HG03469 (cell line): ENCODE data around the gene SLC9A7.

Experiments
- ATAC-seq: cut with Tn5 transposase; IDR thresholded peaks from one replicate; pipeline ENCODE4 v1.9.1; 2021; ENCODE audit warnings: mild to moderate bottlenecking, moderate library complexity, moderate number of reproducible peaks; ENCODE audit not compliant: unreplicated experiment

The SLC9A7 gene

GRCh38 chrX:46575586-46575985 lies 183.3 kb downstream of the SLC9A7 start:
- no peak for ATAC-seq

DNA sequence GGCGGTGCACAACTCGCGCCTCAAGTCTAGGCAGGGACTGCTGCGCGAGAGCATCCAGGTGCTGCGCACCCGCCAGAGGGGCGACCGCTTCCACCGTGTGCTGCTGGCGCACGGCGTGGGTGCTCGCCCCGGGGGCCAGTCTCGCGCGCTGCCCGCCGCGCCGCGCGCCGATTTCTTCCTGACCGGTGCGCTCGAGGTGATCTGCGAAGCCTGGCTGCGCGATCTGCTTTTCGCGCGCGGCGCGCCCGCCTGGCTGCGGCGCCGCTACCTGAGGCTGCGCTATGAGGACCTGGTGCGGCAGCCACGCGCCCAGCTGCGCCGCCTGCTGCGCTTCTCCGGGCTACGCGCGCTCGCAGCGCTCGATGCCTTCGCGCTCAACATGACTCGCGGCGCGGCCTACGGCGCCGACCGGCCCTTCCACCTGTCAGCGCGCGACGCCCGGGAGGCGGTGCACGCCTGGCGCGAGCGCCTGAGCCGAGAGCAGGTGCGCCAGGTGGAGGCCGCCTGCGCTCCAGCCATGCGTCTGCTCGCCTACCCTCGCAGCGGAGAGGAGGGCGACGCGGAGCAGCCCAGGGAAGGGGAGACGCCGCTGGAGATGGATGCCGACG lies 184.0 kb downstream of the SLC9A7 start:
- ATAC-seq: no peak

GRCh38 chrX:46573892-46574773 lies 184.8 kb downstream of the SLC9A7 start:
- no peak for ATAC-seq

DNA sequence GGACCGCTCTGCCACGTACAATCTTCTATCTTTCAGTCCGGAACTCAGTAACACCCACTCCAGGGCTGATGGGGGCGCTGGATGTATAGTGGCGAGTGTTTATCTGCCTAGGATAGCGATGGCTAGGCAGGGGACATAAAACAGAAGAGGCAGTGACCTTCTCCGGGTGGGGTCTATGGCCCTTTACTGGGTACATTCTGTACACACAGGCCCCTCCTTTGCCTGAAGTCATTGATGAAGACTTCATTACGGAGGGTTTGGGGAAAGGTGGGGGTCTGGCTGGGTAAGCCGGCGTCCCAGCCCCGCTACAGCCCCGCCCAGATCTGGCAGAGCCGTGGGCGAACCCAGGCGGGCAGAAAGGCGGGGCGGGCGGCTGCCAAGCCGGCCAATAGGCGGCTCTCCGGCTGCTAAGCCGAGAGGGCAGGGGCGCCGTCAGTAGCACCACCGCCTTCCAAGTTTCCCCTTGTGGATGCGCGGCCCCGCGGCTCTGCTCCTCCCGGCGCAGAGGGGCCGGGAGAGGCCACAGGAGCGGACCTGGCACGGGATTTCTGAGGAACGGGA lies 185.5 kb downstream of the SLC9A7 start, which contains the start of gene CHST7:
Gene CHST7, plus strand, starts transcription at position 435 of the 561 bp plus-strand sequence. CDS start 167 bp downstream, outside the sequence.
- ATAC-seq: no peak

DNA sequence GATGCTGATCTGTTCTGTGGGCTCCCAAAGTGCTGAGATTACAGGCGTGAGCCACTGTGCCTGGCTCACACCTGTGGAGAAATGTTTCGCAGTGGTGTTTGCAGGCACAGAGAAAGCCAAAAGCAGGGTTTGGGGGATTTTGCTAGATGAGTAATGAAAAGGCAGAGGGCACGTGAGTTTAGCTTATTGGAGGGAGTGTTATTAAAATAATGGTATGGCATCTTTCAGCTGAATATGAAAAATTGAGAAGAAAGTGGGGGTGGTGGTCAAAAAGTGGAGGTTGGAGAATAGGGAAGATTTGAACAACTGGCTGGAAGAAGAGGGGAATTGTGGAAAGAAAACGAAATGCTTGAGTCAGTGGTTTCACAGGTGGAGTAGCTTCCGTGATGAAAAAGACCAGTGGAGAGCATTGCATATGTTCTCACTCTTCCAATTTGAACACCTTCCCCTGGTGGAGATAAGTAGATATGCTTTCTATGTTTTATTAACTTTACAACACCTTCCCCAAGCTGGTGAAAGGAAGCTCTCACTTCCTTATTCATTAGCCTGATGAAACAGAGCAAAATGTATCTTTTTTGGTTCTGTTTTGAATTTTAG lies 186.5 kb downstream of the SLC9A7 start:
- ATAC-seq: peak; percentile 41

- ATAC-seq: no peak
Observed at GRCh38 chrX:46571423-46572339, 187.2 kb downstream of the SLC9A7 start.

- ATAC-seq: no peak
Observed at GRCh38 chrX:46569621-46570020, 189.3 kb downstream of the SLC9A7 start.

GRCh38 chrX:46567388-46567787 lies 191.5 kb downstream of the SLC9A7 start:
- no peak for ATAC-seq

DNA sequence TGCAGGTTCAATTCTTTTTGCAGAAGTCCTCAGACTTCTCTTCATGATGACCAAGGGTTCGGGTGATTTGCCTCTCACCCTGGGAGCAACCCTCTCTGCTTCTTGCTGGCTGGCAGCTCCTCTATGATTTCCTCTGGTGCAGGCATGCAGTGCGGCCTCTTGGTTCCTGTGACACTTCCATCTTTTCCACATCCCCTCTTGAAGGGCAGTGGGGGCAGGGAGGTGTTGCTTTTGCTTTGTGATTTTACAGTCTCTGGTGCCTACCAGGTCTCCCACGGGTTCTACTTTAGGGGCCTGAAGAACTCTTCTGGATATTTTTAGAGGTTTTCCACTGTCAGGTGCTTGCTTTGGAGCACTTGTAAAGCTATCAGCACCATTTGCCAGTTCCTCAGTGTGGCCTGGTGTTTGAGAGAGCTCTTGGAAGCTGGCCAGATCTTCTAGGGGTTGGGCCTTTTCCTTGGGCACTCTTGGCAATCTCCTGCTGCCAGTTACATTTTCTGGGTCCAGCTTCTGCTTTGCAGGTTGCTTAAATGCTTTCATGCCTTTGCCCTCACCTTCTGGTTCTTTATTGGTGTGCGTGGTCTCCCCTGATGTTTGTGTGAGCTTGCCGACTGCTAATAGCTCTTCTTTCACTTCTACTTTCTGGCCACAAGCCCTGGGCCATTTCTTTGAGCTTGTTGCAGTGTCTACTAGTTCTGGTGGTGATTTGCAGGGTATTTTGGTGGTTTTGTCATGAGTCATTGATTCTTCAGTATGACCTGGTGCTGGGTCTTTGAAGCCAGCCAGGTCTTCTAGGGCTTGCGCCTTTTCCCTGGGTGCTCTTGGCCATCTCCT lies 196.9 kb downstream of the SLC9A7 start:
- peak; percentile 99 for ATAC-seq

GRCh38 chrX:46559062-46559461 lies 199.9 kb downstream of the SLC9A7 start:
- ATAC-seq: no peak

- no peak for ATAC-seq
Observed at GRCh38 chrX:46554942-46555341, 204.0 kb downstream of the SLC9A7 start.

DNA sequence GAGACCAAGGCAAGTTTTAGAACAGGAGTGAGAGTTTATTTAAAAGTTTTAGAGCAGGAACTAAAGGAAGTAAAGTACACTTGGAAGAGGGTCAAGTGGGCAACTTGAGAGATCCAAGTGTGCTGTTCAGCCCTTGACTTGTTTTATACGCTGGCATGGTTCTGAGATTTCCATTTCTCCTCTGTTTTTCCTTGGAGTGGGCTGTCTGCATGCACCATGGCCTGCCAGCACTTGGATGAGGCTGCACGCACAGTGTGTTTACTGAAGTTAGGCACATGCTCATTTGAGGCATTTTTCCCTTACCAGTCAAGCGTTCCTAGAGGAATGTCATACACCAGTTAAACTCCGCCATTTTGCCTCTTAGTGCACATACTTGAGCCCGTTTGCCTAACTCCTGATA lies 205.0 kb downstream of the SLC9A7 start:
- no peak for ATAC-seq

- ATAC-seq: no peak
Observed at GRCh38 chrX:46551494-46552128, 207.3 kb downstream of the SLC9A7 start.

DNA sequence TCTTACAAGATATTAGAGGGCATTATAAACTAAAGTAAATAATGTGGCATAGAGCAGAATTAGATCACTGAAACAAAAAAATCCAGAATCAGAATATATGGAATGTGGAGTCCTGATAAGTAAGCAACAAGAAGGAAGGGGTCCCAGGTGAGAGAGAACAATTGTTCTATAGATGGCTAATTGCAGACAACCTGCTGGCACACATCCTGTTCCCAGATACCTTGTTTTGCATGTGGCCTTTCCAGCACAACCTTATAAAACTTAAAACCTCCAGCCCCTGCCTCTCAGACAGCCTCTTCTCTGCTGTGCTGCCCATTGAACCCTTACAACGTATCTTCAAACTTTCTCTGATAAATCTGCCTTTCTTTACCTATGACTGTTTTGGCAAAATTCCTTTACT lies 209.0 kb downstream of the SLC9A7 start:
- ATAC-seq: no peak
